ENCODE data around the gene NAB1. TPM values are rescaled to one million over a fixed set of nuclear protein-coding genes. Genes with fewer than 3 reads are reported as not detected.
A peak's percentile ranks its signal among the peaks of the same experiment; 100 is the strongest.

Gene NAB1
- total RNA-seq, 1 donor = 34.4 TPM

DNA sequence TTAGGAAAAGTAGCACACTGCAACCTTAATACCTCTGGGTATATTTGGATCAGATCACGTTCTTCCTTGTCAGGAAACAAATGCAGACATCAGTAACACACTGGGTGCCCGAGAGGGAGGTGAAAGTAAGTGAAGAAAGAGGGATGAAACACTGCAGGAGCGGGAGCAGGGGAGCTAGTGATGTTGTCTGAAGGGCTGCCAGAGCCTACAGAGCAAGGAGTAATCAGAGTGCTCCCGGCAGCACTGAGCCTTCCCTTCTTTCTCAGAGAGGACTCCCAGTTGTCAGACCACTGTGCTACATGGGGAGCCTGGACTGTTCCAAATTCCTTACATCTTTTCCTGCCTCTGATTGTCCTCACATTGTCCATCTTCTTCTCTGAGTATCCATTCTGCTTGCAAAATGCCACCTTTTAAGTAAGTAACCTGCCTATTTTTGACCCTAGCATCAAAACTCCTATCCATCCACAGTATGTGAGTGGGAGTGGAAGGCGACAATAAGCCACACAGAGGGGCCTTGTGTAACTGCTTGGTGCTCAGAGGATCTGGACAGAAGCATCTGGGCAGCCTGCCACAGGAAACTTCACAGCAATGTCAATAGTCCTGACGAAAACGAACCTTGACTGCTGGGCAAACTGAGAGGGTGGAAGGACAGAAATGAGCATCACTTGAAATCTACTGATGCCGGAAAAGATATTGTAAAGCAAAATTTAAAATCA lies 10.8 kb upstream of the NAB1 start:
- no peak overlapping the region for H3K4me3 ChIP-seq (ENCODE audit: low read depth, low read length)
- no peak for TF ChIP-seq CTCF (IDR thresholded peaks at IDR 0.05; ENCODE audit: insufficient read depth, low read length)
- no peak for DNase-seq (ENCODE audit: low read depth)

DNA sequence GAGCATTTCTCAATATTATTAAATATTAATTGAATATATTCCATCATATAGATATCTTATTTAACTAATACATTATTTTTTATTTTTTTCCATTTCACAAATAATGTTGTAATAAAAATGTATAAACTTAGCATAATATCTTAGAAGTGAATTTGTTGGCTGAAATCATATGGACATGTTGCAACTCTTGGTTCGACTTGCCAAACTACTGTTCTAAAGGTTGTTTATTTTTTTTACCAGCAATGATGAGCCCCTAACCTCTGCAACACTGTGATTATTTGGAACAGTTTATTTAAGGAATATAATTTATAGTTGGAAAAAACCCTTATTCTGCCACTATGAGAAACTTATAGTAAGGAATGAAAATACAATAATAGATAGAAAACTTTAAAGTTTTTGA lies 8.8 kb upstream of the NAB1 start:
- DNase-seq (ENCODE audit: low read depth) = no peak
- H3K4me3 ChIP-seq (ENCODE audit: low read depth, low read length) = no peak overlapping the region
- no peak for TF ChIP-seq CTCF (IDR thresholded peaks at IDR 0.05; ENCODE audit: insufficient read depth, low read length)

DNA sequence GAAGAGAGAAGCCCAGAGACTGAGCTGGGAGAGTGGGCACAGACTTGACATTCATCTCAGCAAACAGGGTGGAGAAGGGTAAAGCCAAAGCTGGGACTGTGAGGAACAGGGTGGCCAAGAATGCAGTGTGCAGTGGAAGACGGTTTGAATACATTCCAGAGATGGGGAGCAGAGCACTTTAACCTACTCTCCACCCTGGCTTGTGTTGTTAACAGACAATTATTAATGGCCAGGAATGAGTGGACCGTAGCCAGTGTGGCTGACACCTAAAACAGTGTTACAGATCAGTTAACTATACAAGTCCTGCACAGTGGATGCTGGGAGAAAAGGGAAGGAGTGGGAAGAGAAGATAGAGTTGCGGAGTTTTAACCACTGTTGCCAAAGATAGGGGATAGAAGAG lies 7.4 kb upstream of the NAB1 start:
- TF ChIP-seq CTCF (IDR thresholded peaks at IDR 0.05; ENCODE audit: insufficient read depth, low read length) = no peak
- no peak for DNase-seq (ENCODE audit: low read depth)
- H3K4me3 ChIP-seq (ENCODE audit: low read depth, low read length) = no peak overlapping the region

- peak; percentile 47 for DNase-seq (ENCODE audit: low read depth)
- no peak for TF ChIP-seq CTCF (IDR thresholded peaks at IDR 0.05; ENCODE audit: insufficient read depth, low read length)
- H3K4me3 ChIP-seq (ENCODE audit: low read depth, low read length) = peak overlapping the region; percentile 26
Measured at GRCh38 chr2:190646780-190647522, 1.9 kb upstream of the NAB1 start.

DNA sequence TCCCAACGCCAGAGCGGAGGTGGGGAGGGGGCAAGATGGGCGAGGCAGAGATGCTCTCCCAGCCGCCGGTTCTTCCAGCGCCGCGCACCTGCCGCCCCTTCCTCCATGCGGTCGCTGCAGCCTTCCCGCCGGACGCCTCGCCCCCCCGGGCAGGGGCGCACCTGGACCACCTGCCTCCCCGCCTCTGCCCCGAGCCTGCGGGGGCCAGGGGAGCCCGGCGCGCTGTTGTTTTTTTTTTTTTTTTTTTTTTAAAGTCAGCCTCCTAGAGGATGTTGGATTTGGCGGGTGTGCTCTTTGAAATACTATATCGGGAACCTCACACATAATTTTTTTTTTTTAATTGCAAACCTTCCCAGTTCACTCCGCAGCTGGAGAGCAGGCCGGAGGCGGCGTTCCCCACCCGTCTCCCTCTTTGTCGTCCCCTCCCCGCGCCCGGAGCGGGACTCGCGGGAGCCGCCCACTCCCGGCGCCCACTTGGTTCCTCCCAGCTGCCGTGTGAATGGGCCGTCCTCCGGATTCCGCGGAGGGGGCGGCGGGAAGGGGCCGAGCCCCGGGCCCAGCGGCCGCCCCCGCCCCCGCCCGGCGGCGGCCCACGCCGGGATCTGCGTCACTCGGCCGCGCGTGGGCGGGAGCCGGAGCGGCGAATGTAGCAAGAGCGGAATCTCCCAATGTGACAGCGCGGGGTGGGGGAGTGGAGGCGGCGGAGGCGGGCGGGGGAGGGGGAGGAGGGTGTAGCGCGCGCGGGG lies 421 bp upstream of the NAB1 start:
- no peak for TF ChIP-seq CTCF (IDR thresholded peaks at IDR 0.05; ENCODE audit: insufficient read depth, low read length)
- peak overlapping the region; percentile 68 for H3K4me3 ChIP-seq (ENCODE audit: low read depth, low read length)
- peak; percentile 86 for DNase-seq (ENCODE audit: low read depth)

- no peak for TF ChIP-seq CTCF (IDR thresholded peaks at IDR 0.05; ENCODE audit: insufficient read depth, low read length)
- peak; percentile 56 for DNase-seq (ENCODE audit: low read depth)
- peak overlapping the region; percentile 79 for H3K4me3 ChIP-seq (ENCODE audit: low read depth, low read length)
Measured at GRCh38 chr2:190649798-190650390, 1.0 kb downstream of the NAB1 start.

All from fibroblast of the aortic adventitia (primary cell).